Activated CD4-positive, CD25-positive, alpha-beta regulatory T cell treated with anti-CD3 and anti-CD28 coated beads, Interleukin-2, amount 50 U/mL, for 24 hours (primary cell): Measurements from ENCODE around the gene CAPRIN2.

Source experiments
- ATAC-seq, 2 donors: fragments of 150-1000 bp; cut with Tn5 transposase; one replicate each; pipeline ENCODE4 v1.10.0; 2021; ENCODE audit warnings: mild to moderate bottlenecking in 1 of 2, moderate library complexity in 1 of 2

The CAPRIN2 gene, protein sequence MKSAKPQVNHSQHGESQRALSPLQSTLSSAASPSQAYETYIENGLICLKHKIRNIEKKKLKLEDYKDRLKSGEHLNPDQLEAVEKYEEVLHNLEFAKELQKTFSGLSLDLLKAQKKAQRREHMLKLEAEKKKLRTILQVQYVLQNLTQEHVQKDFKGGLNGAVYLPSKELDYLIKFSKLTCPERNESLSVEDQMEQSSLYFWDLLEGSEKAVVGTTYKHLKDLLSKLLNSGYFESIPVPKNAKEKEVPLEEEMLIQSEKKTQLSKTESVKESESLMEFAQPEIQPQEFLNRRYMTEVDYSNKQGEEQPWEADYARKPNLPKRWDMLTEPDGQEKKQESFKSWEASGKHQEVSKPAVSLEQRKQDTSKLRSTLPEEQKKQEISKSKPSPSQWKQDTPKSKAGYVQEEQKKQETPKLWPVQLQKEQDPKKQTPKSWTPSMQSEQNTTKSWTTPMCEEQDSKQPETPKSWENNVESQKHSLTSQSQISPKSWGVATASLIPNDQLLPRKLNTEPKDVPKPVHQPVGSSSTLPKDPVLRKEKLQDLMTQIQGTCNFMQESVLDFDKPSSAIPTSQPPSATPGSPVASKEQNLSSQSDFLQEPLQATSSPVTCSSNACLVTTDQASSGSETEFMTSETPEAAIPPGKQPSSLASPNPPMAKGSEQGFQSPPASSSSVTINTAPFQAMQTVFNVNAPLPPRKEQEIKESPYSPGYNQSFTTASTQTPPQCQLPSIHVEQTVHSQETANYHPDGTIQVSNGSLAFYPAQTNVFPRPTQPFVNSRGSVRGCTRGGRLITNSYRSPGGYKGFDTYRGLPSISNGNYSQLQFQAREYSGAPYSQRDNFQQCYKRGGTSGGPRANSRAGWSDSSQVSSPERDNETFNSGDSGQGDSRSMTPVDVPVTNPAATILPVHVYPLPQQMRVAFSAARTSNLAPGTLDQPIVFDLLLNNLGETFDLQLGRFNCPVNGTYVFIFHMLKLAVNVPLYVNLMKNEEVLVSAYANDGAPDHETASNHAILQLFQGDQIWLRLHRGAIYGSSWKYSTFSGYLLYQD

DNA sequence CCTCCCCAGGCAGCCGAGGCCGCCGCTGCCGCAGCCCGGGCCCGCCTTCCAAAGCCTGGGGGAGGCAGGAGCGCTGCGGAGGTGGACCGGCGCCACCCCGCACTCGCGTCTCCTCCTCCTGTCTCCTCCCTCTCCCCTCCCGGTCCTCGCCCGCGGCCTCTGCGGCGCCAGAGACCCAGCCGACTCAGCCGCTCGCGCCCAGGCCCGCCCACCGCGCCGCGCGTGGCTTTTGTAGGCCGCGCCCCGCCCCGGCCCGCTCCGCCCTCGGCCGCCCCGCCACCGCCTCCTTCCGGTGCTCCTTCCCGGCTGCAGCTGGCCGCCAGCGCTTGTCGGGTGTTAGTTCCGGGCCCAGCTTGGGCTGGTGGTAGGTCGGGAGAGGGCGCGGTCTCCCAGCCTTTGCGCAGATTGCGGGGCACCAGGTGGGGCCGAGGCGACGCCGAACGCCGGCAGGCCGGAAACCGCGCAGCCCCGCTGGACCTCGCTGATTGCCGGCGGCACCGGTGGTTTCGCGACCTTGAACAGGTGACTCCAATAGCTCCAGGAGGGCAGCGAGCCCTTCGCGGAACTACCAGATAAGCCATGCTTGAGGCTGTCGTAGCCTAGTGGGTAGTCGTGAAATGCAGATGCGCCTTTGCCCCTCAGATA lies at the start of gene CAPRIN2:
TSS of gene CAPRIN2 (minus strand) at position 202 of the 645 bp plus-strand sequence. CDS start 1,431 bp downstream, outside the sequence.
- ATAC-seq = peak; percentile 95

- no peak for ATAC-seq
These were observed 42.9 kb upstream of the CAPRIN2 start for GRCh38 chr12:30797689-30798088.

GRCh38 chr12:30796891-30797371 lies 42.2 kb upstream of the CAPRIN2 start:
- ATAC-seq = no peak

DNA sequence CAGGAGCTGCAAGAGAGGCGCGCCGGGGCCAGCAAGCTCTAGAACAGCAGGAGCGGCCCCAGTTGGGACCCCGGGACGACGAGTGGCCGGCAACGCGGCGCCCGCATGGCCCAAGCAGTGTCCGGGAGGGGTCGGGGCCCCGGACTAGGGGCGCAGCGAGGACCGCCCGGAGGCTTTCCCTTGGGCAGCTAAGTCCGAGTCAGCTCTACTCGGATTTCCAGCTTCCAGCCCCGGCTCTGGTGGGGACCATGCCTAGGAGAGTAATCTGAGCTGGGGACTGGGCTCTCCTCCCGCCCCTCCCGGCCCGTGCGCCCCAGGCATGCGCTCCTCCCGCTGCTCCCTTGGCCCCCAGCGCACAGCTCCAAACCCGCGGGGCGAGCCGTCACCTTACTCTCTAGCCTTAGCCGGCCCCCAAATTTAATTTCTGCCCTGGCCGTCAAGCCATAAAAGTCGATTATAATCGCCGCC lies 41.6 kb upstream of the CAPRIN2 start:
- peak in 1 of 2 donors; percentile 14 for ATAC-seq

DNA sequence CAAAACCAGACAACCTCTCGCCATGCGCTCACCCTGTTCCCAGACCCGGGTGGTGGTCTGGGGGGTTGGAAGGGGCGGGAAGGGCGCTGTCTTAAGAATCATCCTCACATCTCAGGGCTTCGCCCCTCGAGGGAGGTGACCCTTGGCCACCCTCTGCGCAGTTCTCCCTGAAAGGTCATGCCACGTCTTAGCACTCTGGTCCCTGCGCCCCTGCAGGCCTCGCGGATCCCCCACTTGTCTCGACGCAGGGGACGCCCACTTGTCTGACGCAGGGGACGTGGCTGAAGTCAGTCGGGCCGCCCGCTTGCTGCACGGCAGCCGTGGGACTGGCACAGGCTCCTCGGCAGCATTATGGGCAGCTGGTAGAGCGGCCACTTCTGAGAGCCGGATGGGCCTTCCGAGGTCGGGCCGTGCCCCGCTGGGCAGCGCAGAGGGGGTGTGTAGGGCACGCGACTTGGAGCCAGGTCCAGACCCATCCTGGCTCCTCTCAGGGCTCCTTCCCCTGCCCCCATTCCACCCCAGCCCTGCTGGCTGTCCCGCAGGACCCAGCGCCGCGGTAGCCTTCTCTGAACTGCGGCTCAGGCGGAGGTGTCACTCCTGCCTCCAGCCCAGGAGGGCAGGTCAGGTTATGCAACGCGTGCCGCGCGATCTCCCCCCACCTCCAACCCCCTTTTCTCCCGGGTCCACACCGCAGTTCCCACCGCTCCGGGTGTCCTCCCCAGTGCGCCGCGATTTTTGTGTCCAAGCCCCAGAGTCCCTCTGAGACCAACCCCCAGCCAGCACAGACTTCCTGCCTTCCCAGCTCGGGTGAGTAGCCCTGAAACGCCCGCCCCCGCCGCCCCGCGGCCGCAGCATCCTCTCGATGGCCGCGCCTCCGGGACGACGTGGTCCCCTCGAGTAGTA lies 40.9 kb upstream of the CAPRIN2 start:
- ATAC-seq = peak; percentile 62 to 67

- ATAC-seq = peak; percentile 37 to 49
These were observed 40.0 kb upstream of the CAPRIN2 start for GRCh38 chr12:30794591-30795409.

GRCh38 chr12:30794020-30794419 lies 39.3 kb upstream of the CAPRIN2 start:
- ATAC-seq = no peak

GRCh38 chr12:30792648-30793499 lies 38.1 kb upstream of the CAPRIN2 start:
- no peak for ATAC-seq

GRCh38 chr12:30792085-30792484 lies 37.3 kb upstream of the CAPRIN2 start:
- ATAC-seq = no peak

DNA sequence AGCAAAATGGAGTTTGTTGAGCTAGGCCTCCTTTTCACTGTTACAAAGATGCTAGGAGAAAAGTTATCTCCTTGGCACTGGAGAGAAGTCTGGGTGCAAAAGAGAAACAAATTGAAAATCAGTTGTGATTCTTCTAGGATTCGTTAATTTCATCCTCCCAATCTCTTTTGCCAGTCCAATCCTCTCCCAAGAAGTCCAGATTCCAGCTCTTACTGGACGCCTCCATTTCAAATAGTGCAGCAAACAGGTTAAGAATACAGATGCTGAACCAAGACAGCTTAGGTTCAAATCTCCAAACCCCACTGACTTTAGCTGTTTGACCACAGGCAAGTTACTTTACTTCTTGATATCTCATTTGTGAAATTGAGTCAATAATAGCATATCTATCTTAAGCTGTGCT lies 34.0 kb upstream of the CAPRIN2 start:
- no peak for ATAC-seq

DNA sequence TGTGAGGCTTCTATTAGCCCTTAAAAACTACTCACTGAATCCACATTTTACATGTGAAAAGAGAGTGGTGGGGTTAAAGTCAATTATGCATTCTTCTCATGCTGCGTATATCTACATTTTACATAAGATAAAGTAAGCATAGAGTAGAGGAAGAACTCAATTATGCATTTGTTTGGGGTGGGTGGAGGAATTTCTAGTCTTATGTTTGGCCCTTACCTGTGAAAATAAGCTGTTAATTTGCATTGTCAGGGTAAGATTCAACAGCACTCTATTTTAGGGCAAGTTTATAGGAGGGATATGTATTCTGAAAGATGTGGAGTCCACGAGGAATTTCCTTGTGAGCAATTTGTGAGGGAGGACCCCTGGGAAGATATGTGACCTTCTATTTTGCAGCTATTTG lies 30.9 kb upstream of the CAPRIN2 start:
- ATAC-seq = no peak

GRCh38 chr12:30784508-30784907 lies 29.8 kb upstream of the CAPRIN2 start:
- ATAC-seq = no peak

- ATAC-seq = no peak
These were observed 29.2 kb upstream of the CAPRIN2 start for GRCh38 chr12:30783946-30784345.

- no peak for ATAC-seq
These were observed 27.8 kb upstream of the CAPRIN2 start for GRCh38 chr12:30782316-30783173.

GRCh38 chr12:30779578-30779977 lies 24.8 kb upstream of the CAPRIN2 start:
- ATAC-seq = no peak

- ATAC-seq = no peak
These were observed 24.4 kb upstream of the CAPRIN2 start for GRCh38 chr12:30779178-30779577.

GRCh38 chr12:30774599-30774998 lies 19.8 kb upstream of the CAPRIN2 start:
- no peak for ATAC-seq

DNA sequence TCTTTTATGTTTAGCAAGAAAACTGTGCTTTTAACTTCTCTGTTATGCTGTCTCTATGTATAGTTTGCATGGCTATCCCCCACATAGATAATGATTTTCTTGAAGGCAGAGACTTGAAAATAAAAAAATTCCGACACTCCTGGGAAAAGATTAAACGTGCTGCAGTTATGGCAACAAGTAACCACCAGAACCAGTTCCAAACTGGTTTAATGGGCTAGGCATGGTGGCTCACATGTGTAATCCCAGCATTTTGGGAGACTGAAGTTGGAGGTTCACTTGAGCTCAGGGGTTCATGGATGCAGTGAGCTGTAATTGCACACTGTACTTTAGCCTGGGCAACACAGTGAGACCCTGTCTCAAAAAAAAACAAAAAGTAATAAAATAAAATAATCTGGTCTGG lies 15.1 kb upstream of the CAPRIN2 start:
- ATAC-seq = no peak

GRCh38 chr12:30764251-30764650 lies 9.5 kb upstream of the CAPRIN2 start:
- ATAC-seq = no peak
